GM12865 (cell line): ENCODE measurements around the gene CCDC78.

Experiments
- DNase-seq: peaks from one replicate; pipeline ENCODE4 v3.0.0; 2010; ENCODE audit warnings: low read depth
- H3K4me3 ChIP-seq: 2 replicates; pipeline ENCODE4 v1.5.1; 2011; ENCODE audit warnings: mild to moderate bottlenecking, low read depth, low read length, control low read depth
- CTCF ChIP-seq: IDR thresholded peaks from 2 replicates; pipeline ENCODE4 v1.5.1; 2011; ENCODE audit warnings: low read length, control low read depth, low read depth, inconsistent platforms; ENCODE audit not compliant: insufficient read depth; ENCODE audit errors: missing control alignments

The CCDC78 gene

GRCh38 chr16:725463-726187 is 618 bp downstream of the CCDC78 start:
- TF ChIP-seq CTCF = no peak
- no peak overlapping the region for H3K4me3 ChIP-seq
- no peak for DNase-seq

GRCh38 chr16:725041-725376 is 1.2 kb downstream of the CCDC78 start:
- TF ChIP-seq CTCF = no peak
- DNase-seq = no peak
- H3K4me3 ChIP-seq = no peak overlapping the region

GRCh38 chr16:724188-725040 is 1.8 kb downstream of the CCDC78 start:
- no peak for DNase-seq
- H3K4me3 ChIP-seq = no peak overlapping the region
- TF ChIP-seq CTCF = no peak

GRCh38 chr16:723695-724094 is 2.5 kb downstream of the CCDC78 start:
- TF ChIP-seq CTCF = no peak
- no peak for DNase-seq

GRCh38 chr16:722835-723633 is 3.2 kb downstream of the CCDC78 start:
- DNase-seq = no peak
- no peak for TF ChIP-seq CTCF

More at GRCh38 chr16:723695-724094, 2.5 kb downstream of the CCDC78 start:
- H3K4me3 ChIP-seq = no peak overlapping the region

GRCh38 chr16:721765-722540 is 4.3 kb downstream of the CCDC78 start:
- TF ChIP-seq CTCF = no peak
- H3K4me3 ChIP-seq = peak overlapping the region; percentile 86
- no peak for DNase-seq

More at GRCh38 chr16:722835-723633, 3.2 kb downstream of the CCDC78 start:
- H3K4me3 ChIP-seq = no peak overlapping the region
